HG02970 (cell line): ENCODE data around the gene SCIN.

Experiments
- ATAC-seq: cut with Tn5 transposase; IDR thresholded peaks from one replicate; pipeline ENCODE4 v1.9.1; 2021; ENCODE audit warnings: mild to moderate bottlenecking, moderate library complexity, moderate number of reproducible peaks; ENCODE audit not compliant: unreplicated experiment, low FRiP score

The SCIN gene

DNA sequence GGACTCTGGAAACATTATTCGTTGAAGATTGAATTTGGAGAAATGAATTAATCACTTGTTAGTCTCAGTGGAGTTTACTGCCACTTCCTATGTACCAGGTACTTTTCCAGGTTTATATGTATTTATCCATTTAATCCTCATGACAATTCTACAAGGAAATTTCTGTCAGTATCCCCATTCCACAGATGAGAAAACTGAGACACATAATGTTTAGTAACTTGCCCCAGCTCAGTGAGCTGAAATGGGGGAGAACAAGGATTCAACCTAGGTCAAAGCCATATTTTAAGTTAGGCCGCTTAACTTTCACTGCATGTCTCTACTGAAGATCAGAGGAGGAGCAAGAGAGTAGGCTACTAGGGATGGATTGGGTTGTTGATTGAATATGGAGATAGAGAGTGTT is 4.6 kb upstream of the SCIN start:
- no peak for ATAC-seq

DNA sequence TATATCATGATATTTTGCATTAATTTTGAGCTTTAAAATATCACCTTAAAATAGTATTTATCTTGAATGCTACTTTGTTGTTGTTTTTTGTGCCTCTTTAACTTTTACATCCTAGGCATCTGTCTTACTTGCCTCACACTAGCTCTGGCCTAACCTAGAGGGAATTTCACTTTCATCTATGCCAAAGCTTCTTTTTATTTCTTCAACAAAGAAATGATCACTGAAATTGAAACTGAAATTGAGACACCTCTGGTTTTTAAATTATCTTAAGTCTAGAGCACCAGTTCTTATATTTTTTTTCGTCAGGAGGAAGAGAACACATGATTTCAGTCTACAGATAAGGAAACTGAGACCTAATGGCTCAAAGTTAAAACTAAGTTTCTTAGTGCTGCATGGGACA is 3.5 kb upstream of the SCIN start:
- ATAC-seq, result peak; percentile 70

DNA sequence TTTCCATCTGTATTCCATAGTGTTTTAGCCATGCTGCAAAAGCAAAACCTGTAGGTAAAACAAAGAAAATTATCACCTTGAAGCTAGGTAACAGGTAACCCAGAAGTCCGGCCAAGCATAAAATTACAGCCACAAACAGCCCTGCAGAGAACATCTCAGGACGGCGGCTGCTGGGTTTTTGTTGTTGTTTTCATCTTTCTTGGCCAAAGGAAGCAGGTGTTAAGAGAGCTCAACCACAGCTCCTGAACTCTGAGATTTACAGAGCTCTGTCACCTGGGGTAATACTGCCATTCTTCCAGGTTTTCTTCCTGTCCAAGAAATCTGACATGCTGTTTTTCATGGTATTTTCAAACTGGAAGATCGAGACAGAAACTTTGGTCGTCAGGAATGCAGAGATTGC is 847 bp upstream of the SCIN start:
- ATAC-seq, result no peak

DNA sequence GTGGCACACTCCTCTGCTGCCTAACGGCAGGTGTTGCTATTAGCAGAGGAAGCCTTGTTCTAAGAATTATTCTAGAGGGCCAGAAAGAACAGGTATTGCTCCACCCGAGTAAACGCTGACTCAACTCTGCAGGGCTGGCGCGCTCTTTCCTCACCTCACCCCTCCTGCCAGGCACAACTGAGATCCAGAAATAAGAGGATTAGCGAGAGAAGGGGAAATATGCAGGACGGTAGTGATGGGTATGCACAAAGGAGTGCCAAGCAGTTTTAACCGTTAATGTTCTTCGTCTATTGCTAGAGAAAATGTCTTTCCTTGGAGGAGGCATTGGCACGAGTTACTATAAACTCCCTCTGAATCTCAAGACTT is 369 bp upstream of the SCIN start:
- ATAC-seq, result no peak

DNA sequence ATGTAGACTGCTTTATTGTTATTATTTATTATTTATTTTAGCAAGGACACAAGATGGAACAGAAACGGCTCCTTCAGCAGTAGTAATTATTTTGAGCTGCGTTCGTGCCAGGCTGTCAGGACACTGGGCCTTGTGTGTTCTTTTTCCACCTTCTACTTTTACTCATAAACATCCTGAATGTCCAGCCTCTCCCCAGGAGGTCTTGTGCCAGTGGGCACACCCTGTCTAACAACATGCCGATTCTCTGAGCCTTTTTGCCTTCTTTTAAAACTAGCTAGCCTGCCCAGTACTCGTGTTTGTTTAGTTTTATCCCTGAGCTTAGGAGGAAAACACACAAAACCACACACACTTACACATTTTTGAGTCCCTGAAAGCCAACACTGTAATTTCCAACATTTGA is 1.2 kb downstream of the SCIN start:
- no peak for ATAC-seq

DNA sequence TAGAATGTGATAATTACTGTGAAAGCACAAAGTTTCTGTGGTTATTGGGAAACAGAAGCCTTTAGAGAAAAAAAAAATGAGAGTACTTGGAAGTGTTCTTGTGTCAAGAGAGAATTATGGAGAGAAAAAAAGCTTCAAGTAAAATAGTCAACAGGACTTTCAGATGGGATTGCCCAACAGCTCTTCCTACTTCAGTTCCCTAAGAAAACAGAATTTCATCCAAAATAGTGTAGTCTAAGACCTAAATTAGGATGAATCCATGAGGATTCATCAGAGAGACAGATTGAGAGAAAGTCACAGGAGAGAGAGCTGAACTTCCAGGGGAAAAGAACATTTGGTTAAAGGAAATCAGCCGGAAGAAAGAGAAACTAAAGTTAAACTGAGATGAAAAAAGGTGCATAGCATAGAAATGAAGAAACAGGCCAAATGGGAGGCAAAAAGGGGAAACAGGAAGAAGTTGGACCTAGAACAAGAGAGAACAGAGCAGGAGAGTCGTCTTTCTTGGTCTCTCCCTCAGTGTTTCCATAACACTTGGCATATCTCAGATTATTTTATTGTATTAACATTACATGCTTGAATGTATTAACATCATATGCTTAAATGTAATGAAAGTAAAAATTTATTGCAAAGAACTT is 2.5 kb downstream of the SCIN start:
- no peak for ATAC-seq

DNA sequence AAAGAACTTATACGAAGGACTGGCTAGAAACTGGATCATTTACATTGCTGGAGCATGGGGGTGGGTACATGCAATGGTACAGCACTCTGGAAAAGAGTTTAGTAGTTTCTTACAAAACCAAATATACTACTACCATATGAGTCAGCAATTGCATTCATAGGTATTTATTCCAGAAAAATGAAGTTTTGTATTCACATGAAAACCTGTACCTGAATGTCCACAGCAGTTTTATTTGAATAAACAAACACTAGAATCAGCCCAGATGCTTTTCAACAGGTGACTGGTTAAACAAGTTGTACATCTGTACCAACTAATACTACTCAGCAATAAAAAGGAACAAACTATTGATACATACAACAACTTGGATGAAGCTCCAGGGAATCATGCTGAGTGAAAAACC is 3.4 kb downstream of the SCIN start:
- ATAC-seq, result no peak

DNA sequence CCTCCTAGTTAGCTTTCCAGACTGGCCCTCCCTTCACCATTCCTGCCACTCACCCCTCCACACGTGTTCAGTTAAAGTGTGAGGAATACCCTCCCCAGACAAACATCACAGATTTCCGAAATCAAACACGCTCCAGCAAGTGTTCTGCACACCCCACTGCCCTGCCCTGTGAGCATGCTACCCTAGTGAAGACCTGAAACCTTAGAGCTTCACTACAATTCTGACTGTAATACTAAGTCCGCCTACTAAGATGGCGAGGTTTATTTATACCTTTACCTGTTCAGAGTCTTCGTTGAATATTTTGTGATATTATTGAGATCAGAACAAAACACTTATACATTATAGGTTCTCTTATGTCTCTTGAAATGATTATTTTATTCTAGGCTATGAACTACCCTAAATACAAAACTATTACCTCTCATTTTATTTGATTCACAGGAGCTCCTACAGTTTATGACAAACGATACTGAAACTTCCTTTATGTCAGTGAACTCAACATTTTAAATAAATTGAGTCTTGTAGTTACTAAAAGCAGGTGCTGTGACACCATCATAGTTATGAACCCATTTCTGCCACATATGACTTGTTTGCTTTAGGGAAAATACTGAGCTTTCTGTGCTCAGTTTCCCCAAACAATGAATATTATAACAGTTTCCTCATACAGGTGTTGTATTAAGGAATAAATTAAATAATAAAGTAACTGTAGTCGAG is 8.6 kb downstream of the SCIN start:
- peak; percentile 67 for ATAC-seq

DNA sequence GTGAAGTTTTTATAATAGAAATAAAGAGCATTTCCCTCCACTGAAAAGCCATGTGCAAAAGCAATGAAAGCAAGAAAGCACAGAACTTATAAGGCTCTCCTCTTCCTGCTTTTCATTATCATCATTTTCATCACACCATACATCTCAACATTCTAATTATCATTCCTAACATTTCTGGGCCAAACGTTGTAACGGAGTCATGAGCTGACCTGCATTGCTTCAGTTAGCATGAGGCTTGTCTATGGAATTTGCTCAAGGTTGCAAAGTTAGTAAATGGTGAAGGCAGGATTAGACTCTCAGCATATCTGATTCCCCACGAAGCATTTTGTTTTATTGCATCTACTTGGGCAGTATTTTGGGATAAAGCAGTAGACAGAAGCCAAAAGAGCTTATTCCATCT is 11.4 kb downstream of the SCIN start:
- ATAC-seq, result no peak

DNA sequence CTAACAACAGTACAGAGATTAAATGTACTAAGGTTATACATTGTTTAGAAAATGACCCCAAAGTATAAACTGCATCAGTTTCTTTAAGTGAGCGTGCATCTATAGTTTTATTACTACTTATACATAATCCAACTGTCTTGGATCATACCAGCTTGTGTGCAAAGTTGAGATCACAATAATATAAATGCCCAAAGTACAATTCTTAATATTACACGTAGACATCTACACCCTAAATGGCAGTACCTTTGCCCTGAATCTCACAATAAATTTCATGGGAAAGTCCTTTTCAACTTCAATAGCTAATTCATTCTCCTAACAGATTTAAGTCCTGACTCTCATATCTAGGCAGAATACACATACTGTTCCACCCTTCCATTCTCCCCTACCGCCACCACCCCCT is 11.8 kb downstream of the SCIN start:
- ATAC-seq, result no peak

DNA sequence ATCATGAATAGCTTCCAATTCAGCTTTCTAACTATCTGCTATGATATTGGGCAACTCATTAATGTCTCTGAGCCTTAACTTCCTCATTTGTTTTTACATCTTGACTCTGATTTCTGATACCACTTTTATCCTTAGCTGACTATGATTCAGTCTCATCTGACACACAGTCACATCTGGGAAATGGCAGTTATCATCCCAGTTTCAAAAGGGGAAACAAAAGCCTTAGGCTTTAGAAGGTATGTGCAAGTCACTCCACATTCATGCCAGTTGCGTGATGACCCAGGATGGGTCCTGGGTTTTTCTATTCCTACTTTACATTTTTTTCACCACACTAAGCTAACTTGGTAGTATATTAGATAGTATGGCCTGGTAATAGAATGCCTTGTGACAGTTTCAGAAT is 12.7 kb downstream of the SCIN start:
- no peak for ATAC-seq

DNA sequence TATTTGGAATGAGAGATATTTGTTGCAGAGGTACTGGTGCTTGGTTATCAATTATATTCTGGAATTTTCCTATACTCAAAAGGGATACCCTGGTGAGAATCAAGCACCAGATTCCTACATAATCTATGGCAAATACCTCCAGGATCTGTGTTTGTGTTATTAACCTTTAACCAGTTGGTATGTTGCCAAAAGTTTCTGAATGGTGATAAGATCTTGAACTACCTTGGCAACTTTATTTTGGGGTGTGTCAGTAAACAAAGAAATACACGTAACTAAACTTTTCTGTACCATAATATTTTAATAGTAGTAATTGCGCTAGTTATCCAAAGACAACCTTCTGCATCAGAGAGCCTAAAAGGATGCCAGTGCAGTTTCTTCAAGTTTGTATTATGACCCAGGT is 13.4 kb downstream of the SCIN start:
- ATAC-seq, result no peak

DNA sequence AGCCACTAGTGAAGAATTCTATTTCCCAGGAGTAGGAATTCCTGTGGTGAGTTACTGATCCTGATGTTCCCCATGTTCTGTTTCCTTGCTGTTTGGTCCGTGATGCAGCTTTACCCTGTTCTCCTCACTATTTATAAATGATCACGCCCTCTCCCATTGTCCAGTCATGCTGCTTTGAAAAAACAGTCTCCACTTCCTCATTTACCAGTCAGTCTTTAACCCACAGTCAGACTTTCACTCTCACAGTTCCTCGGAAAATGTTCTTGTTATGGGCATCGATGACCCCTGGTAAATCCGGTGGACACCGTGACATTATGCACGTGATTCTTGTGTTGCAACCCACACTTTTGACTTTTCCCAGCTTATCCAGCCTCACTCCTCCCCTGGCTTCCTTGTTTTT is 14.4 kb downstream of the SCIN start:
- ATAC-seq, result peak; percentile 99

DNA sequence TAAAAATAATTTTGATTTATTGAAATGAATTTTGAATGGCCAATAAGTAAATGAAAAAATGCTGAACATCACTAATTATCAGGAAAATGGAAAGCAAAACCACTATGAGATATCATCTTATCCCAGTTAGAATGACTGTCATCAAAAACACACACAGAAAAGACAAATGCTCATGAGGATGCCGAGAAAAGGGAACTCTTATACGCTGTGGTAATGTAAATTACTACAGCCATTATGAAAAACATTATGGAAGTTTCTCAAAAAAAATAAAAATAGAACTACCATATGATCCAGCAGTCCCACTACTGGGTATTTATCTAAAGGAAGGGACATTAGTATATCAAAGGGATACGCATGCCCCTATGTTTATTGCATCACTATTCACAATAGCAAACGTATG is 15.8 kb downstream of the SCIN start:
- ATAC-seq, result no peak

DNA sequence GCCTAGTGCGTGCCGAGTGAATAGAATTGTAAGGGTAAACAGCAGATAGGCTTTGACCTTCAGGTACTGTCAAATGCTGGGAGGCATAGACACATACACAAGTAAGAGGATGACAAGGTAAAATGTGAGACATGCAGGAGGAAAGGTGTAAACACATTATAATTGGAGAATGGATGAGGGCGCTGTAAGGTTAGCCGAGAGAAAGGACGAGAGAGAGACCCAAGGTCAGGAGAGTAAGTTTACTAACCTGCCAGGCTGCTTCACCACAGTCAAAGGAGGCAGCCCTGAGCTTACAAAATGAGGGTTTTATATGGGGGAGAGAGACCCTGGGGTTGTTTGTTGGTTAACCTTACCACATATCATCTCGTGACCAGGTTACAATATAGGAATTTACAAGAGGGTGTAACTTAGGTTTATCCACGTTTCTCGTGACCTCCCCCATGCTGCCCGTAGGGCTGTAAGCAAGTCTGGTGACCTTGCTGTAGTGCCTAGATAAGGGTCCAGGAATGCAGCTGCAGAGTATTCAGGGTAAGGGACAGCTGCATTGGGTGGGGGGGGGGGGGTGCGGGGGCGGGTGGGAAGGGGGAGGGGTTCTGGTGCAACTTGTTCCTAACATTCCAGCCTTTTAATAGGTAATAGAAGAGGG is 17.9 kb downstream of the SCIN start:
- no peak for ATAC-seq

DNA sequence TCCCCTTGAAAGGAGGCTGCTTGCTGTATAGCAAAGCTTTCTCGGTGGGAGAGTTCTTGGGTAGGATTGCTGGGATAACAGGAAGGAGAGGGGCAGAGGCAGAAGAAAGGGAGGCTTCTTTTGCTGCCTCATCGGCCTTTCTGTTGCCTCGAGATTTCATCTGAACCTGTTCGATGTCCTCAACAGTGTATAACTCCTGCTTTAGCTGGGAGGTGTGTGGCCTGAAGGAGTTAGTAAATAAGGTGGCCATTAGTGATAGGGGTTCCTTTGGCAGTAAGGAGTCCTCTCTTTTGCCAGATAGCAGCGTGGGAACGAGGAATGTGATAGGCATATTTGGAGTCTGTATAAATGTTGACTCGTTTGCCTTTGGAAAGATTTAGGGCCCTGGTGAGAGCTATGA is 20.0 kb downstream of the SCIN start:
- no peak for ATAC-seq

DNA sequence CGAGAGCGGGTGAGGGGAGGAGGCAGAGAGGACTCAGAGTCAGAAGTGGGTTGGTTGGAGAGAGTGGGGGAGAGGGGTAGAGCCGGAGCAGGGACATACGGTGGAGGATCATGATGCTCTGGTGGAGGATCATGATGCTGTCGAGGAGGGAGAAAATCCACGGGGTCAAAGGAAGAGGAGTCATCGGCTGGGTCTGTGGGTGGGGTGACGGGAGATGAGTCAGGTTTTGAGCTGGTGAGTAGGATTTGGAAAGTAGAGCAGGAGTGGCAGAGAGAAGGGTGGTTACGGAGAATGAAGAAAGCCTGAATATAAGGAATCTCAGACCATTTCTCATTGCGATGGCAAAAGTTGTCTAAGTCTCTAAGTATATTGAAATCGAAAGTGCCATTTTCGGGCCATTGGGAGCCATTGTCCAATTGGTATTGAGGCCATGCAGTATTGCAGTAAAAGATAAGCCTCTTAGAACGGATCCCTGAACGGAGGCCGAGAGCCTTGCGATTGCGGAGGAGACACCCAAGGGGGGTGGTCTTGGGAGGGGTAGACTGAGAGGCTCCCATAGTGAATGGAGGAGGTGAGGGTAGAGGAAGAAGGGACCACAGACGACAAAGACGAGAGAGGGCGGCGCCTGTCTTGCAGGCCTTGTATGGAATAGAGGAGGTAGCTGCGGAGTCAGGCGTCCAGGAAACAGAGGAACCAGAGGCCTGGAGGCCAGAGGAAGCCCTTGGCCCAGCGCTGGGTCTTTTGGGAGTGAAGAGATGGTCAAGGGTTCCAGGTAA is 23.8 kb downstream of the SCIN start:
- no peak for ATAC-seq

DNA sequence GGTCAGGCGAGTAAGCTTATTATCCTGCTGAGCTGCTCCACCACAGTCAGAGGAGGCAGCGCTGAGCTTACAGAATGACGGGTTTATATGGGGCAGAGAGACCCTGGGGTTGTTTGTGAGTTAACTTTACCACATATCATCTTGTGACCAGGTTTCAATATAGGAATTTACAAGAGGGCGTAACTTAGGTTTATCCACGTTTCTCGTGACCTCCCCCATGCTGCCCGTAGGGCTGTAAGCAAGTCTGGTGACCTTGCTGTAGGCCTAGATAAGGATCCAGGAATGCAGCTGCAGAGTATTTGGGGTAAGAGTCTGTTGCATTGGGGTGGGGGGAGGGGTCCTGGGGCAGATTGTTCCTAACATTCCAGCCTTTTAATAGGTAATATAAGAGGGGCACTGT is 24.6 kb downstream of the SCIN start:
- ATAC-seq, result no peak

DNA sequence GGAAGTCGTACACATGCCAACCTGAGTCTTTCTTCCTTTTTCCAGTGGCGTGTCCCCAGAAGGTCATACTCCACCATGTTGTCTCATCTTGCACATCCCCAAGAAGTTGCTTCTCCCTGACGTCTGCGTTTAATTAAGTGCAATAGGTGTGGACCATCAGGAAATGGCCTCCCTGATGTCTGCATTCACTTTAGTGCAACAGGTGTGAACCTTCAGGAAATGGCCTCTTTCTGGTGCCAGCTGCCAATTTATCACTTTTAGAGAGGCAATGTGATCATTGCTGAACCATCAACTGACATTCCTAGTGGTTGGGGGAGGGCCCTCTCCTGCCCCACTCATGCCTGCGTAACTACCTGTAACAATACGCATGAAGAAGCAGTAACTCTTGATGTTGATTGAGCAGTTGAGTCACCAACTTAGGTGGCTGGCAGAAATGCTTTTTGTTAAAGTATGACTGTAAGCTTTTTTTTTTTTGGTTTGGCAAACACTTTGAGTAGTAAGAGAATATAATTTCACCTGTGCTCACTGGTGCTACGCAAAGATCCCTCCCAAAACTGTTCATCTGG is 25.8 kb downstream of the SCIN start:
- no peak for ATAC-seq

DNA sequence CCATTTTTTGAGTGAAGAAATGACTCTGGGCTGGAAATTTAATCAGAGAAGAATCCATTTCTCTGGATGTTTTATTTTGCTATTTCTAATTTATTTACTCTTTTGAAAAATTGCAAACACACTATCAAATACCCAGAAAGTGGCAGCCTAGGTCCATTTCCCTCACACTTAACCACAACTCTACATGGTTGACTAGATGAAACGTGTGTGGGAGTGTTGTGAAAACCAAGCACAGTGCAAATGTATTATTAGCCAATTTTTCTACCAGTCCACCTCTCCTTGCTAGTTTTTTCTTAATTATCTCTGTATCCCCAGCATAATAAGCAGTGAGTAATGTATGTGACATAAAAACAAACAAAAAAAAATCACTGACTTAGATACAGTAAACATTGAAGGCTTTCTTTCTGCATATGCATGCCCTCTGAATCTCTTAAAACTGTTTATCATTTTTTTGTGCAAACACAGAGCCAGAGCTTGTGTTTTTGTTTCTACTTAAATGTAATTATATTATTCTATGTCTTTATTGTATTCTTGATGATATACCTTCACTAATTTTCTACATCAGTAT is 30.9 kb downstream of the SCIN start:
- ATAC-seq, result no peak

DNA sequence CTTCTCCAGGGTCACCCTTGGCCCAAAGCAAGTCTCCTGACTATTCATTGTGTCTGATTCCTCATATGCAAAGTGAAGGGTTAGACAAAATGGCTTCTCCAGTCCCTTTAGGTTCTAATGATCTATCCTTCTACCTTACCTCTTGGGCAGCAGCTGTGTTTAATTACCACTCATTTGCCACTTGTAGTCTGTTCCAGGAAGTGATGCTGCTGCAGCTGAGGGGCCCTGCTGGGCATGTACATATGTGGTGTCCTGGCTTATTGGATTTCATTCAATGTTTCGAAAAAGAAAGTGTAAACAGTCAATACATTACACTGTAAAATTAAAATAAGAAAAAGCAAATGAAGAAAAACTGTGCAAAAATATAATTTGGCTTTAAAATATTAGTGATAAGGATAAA is 36.6 kb downstream of the SCIN start:
- ATAC-seq, result no peak
